Adipose tissue (tissue), 3 donors: Measurements from ENCODE around the gene ALDH2. TPM values are rescaled to one million over a fixed set of nuclear protein-coding genes. Genes with fewer than 3 reads are reported as not detected.
"Not testable (repeated sequence)": the region's sequence is repeated elsewhere in the genome, so short reads cannot be mapped to it uniquely, and the experiment has no call there.

ENCODE experiments used
- H3K27ac ChIP-seq: one replicate; pipeline ENCODE4 v1.5.1; 2013; ENCODE audit warnings: low read depth, low read length
- WGBS, 3 donors: extraction: QIAGEN DNeasy Blood & Tissue Kit; methylation state at CpG; one replicate each; pipeline ENCODE4 v1.1.7; 2013; 5-methylcytosine and 5-hydroxymethylcytosine counted together
- polyA plus RNA-seq, 3 donors: library from polyadenylated mRNA; stranded (reverse); fragments of 200-250 nt; gene quantifications; one replicate each; pipeline ENCODE4 v1.2.3, GENCODE V29; 2013
- donor health status: healthy with polysubstance abuse.
- donor health status: Bipolar disorder and iron deficiency.
- donor health status: healthy.

ALDH2 gene
- polyA plus RNA-seq, 3 donors: 69.4 to 600 (median 203) TPM

GRCh38 chr12:111816065-111816615 is 49.4 kb downstream of the ALDH2 start:
- no peak overlapping the region for H3K27ac ChIP-seq
- 62 to 88% (median 69%) methylated on average over 6 of the region's 6 CpGs for WGBS, 3 donors

- WGBS, 3 donors: 79 to 85% (median 82%) methylated on average over 3 of the region's 3 CpGs
These were observed 50.2 kb downstream of the ALDH2 start for GRCh38 chr12:111816898-111817297.

GRCh38 chr12:111818340-111818739 is 51.6 kb downstream of the ALDH2 start:
- H3K27ac ChIP-seq: no peak overlapping the region

More at GRCh38 chr12:111816898-111817297, 50.2 kb downstream of the ALDH2 start:
- H3K27ac ChIP-seq: not testable (repeated sequence)

GRCh38 chr12:111819191-111820158 is 52.7 kb downstream of the ALDH2 start:
- WGBS, 3 donors: 54 to 72% (median 64%) methylated on average over 6 of the region's 6 CpGs

More at GRCh38 chr12:111818340-111818739, 51.6 kb downstream of the ALDH2 start:
- WGBS, 3 donors: 87 to 90% (median 90%) methylated on average over 8 of the region's 8 CpGs

GRCh38 chr12:111820828-111821227 is 54.1 kb downstream of the ALDH2 start:
- 82 to 90% (median 89%) methylated on average over 8 of the region's 8 CpGs for WGBS, 3 donors
- H3K27ac ChIP-seq: not testable (repeated sequence)

More at GRCh38 chr12:111819191-111820158, 52.7 kb downstream of the ALDH2 start:
- H3K27ac ChIP-seq: no peak overlapping the region

- no peak overlapping the region for H3K27ac ChIP-seq
These were observed 56.2 kb downstream of the ALDH2 start for GRCh38 chr12:111822886-111823285.

GRCh38 chr12:111823891-111824290 is 57.2 kb downstream of the ALDH2 start:
- 46 to 72% (median 70%) methylated on average over 3 of the region's 3 CpGs for WGBS, 3 donors
- no peak overlapping the region for H3K27ac ChIP-seq

More at GRCh38 chr12:111822886-111823285, 56.2 kb downstream of the ALDH2 start:
- WGBS, 3 donors: 24 to 55% (median 29%) methylated on average over 2 of the region's 2 CpGs

- not testable (repeated sequence) for H3K27ac ChIP-seq
- 45 to 62% (median 48%) methylated on average over 4 of the region's 4 CpGs for WGBS, 3 donors
These were observed 57.6 kb downstream of the ALDH2 start for GRCh38 chr12:111824312-111824711.

- H3K27ac ChIP-seq: no peak overlapping the region
- WGBS, 3 donors: 67 to 86% (median 83%) methylated on average over 5 of the region's 5 CpGs
These were observed 58.8 kb downstream of the ALDH2 start for GRCh38 chr12:111825509-111825908.

GRCh38 chr12:111826316-111826715 is 59.6 kb downstream of the ALDH2 start:
- no peak overlapping the region for H3K27ac ChIP-seq
- 57 to 73% (median 71%) methylated on average over 3 of the region's 3 CpGs for WGBS, 3 donors

- H3K27ac ChIP-seq: no peak overlapping the region
- WGBS, 3 donors: 61 to 66% (median 64%) methylated on average over 2 of the region's 2 CpGs
These were observed 60.3 kb downstream of the ALDH2 start for GRCh38 chr12:111826992-111827391.

GRCh38 chr12:111827907-111828306 is 61.2 kb downstream of the ALDH2 start:
- H3K27ac ChIP-seq: no peak overlapping the region
- WGBS, 3 donors: 79 to 89% (median 89%) methylated on average over 4 of the region's 4 CpGs

- H3K27ac ChIP-seq: no peak overlapping the region
- WGBS, 3 donors: 69 to 88% (median 80%) methylated on average over 8 of the region's 8 CpGs
These were observed 61.7 kb downstream of the ALDH2 start for GRCh38 chr12:111828338-111828979.

GRCh38 chr12:111829635-111830034 is 62.9 kb downstream of the ALDH2 start:
- WGBS, 3 donors: 71 to 92% (median 78%) methylated on average over 3 of the region's 3 CpGs
- H3K27ac ChIP-seq: not testable (repeated sequence)

- H3K27ac ChIP-seq: not testable (repeated sequence)
- 50 to 72% (median 66%) methylated on average over 22 of the region's 22 CpGs for WGBS, 3 donors
These were observed 68.1 kb downstream of the ALDH2 start for GRCh38 chr12:111834740-111835386.

GRCh38 chr12:111835531-111836181 is 68.9 kb downstream of the ALDH2 start:
- H3K27ac ChIP-seq: not testable (repeated sequence)
- WGBS, 3 donors: 93 to 97% (median 96%) methylated on average over 27 to 28 of the region's 28 CpGs

GRCh38 chr12:111838353-111838752 is 71.6 kb downstream of the ALDH2 start:
- WGBS, 3 donors: 85 to 92% (median 88%) methylated on average over 3 of the region's 3 CpGs
- no peak overlapping the region for H3K27ac ChIP-seq

GRCh38 chr12:111840807-111841206 is 74.1 kb downstream of the ALDH2 start:
- 23 to 33% (median 31%) methylated on average over 11 of the region's 11 CpGs for WGBS, 3 donors
- no peak overlapping the region for H3K27ac ChIP-seq
